ENCODE measurements around the gene SYNPO2.
"Not testable (repeated sequence)": the region's sequence is repeated elsewhere in the genome, so short reads cannot be mapped to it uniquely, and the experiment has no call there.

Gene SYNPO2

GRCh38 chr4:119046263-119046662 is 157.6 kb downstream of the SYNPO2 start:
- no peak overlapping the region for H3K4me3 ChIP-seq
- peaks cover 0 to 73% (median 38%) of the 10 kb centered on the region in 4 donors for H3K4me1 ChIP-seq
- TF ChIP-seq, protein P1, sequence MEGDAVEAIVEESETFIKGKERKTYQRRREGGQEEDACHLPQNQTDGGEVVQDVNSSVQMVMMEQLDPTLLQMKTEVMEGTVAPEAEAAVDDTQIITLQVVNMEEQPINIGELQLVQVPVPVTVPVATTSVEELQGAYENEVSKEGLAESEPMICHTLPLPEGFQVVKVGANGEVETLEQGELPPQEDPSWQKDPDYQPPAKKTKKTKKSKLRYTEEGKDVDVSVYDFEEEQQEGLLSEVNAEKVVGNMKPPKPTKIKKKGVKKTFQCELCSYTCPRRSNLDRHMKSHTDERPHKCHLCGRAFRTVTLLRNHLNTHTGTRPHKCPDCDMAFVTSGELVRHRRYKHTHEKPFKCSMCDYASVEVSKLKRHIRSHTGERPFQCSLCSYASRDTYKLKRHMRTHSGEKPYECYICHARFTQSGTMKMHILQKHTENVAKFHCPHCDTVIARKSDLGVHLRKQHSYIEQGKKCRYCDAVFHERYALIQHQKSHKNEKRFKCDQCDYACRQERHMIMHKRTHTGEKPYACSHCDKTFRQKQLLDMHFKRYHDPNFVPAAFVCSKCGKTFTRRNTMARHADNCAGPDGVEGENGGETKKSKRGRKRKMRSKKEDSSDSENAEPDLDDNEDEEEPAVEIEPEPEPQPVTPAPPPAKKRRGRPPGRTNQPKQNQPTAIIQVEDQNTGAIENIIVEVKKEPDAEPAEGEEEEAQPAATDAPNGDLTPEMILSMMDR (IDR thresholded peaks at IDR 0.05): no peak
- H3K27me3 ChIP-seq: no peaks in the 10 kb centered on the region
- no peaks in the 10 kb centered on the region for H3K9me3 ChIP-seq
- peak overlapping the region; percentile 55 to 91 for H3K27ac ChIP-seq
- DNase-seq: peak; percentile 82 to 94
- H3K36me3 ChIP-seq: no peaks in the 10 kb centered on the region
- intact Hi-C loops (cut with DNase I; ENCODE audit: low total_unique reads): loop anchor here (10.0 kb wide), 1 partner anchor 239 kb away; no protein-coding TSS in a partner anchor

- H3K27me3 ChIP-seq, H3K4me3 ChIP-seq, DNase-seq, H3K36me3 ChIP-seq, H3K9me3 ChIP-seq: not testable (repeated sequence)
- Histone ChIP-seq H3K27ac (peak overlapping the region; percentile 55 to 91), H3K4me1 (peaks cover 0 to 72% (median 37%) of the 10 kb centered on the region in 4 donors)
- intact Hi-C loops (cut with DNase I; ENCODE audit: low total_unique reads): loop anchor here (10.0 kb wide), 1 partner anchor 238 kb away; no protein-coding TSS in a partner anchor
These were observed 158.4 kb downstream of the SYNPO2 start for GRCh38 chr4:119047059-119047458.

GRCh38 chr4:119048446-119048845 is 159.8 kb downstream of the SYNPO2 start:
- TF ChIP-seq, protein P1 (IDR thresholded peaks at IDR 0.05): no peak
- Histone ChIP-seq H3K4me3 (no peak overlapping the region), H3K9me3 (no peaks in the 10 kb centered on the region), H3K4me1 (peaks cover 0 to 72% (median 41%) of the 10 kb centered on the region in 4 donors), H3K36me3 (no peaks in the 10 kb centered on the region), H3K27me3 (no peaks in the 10 kb centered on the region), H3K27ac (no peak overlapping the region)
- intact Hi-C loops (cut with DNase I; ENCODE audit: low total_unique reads): loop anchor here (10.0 kb wide), 1 partner anchor 236 kb away; no protein-coding TSS in a partner anchor
- DNase-seq: no peak

DNA sequence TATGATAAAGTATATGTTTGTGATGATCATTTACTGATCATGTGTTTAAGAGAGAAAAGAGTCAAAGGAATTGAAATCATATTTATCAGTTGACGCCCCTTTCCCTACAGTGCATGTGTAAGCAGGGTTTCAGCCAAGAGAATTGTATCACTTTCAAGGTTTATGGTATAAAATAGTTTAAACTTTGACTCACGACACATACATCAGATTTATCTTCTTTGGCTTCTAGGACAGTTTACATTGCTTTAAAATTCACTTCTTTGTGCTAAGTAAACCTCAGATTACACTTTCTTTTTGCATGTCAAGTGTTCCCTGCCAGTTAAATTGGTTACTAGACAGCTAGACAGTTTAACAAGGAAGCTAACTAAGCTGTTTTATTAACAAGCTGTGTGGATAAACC is 160.7 kb downstream of the SYNPO2 start:
- TF ChIP-seq, protein P1 (IDR thresholded peaks at IDR 0.05): no peak
- Histone ChIP-seq H3K9me3 (no peaks in the 10 kb centered on the region), H3K27ac (no peak overlapping the region), H3K27me3 (no peaks in the 10 kb centered on the region), H3K4me1 (peaks cover 0 to 66% (median 40%) of the 10 kb centered on the region in 4 donors), H3K36me3 (no peaks in the 10 kb centered on the region), H3K4me3 (no peak overlapping the region)
- intact Hi-C loops (cut with DNase I; ENCODE audit: low total_unique reads): loop anchor here (10.0 kb wide), 1 partner anchor 235 kb away; no protein-coding TSS in a partner anchor
- DNase-seq: no peak

DNA sequence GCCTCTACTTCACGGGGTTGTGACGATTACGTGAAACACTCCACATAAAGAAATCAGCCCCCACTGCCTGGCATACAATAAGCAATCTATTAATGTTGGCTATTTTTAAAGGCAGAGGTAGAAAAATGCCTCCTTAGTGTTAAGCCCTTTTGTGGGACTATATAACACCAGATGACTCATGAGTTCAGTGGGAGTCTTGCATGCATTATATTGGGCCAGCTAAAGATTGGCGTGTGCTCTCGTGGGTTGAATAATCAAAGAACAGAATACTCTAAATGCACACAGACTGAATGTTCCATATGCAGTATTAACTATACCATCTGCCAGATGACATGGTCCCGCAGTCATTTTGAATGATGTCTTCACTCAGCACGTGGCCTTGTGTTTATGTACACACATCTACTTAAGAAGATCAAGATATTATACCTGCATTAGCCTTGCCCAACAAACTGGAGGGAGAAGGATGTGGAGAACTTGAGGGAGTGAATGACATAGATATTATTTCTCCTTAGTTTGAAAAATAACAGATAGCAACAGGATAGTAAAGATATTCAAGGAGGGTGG is 162.0 kb downstream of the SYNPO2 start:
- H3K9me3 ChIP-seq: no peaks in the 10 kb centered on the region
- intact Hi-C loops (cut with DNase I; ENCODE audit: low total_unique reads): no loop called here
- H3K27ac ChIP-seq: no peak overlapping the region
- H3K36me3 ChIP-seq: no peaks in the 10 kb centered on the region
- peaks cover 0 to 56% (median 31%) of the 10 kb centered on the region in 4 donors for H3K4me1 ChIP-seq
- no peak for DNase-seq
- no peaks in the 10 kb centered on the region for H3K27me3 ChIP-seq
- H3K4me3 ChIP-seq: no peak overlapping the region
- TF ChIP-seq, protein P1 (IDR thresholded peaks at IDR 0.05): no peak

DNA sequence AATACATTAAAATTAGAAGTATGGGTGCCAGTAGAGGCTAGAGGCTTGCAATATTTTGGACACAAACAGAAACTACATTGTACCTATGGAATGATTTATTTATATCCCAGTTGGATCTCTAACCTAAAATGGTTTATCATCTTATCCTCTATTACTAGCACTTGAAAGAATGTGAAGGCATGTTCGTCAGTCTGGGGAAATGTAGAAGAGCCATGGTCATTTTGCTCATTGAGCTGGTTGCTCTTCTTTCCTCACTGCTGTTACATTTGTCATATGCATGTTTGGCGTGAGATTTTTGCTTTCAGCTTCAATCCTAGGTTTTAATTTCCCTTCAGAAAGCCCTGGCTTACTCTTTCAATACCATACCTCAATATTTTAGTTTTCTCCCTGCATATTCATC is 164.6 kb downstream of the SYNPO2 start:
- intact Hi-C loops (cut with DNase I; ENCODE audit: low total_unique reads): no loop called here
- H3K36me3 ChIP-seq: peaks cover 0 to 11% (median 8%) of the 10 kb centered on the region in 3 donors
- H3K27ac ChIP-seq: no peak overlapping the region
- H3K4me3 ChIP-seq: no peak overlapping the region
- H3K9me3 ChIP-seq: no peaks in the 10 kb centered on the region
- peaks cover 0 to 34% (median 12%) of the 10 kb centered on the region in 4 donors for H3K4me1 ChIP-seq
- no peaks in the 10 kb centered on the region for H3K27me3 ChIP-seq
- TF ChIP-seq, protein P1 (IDR thresholded peaks at IDR 0.05): no peak
- DNase-seq: no peak

Measured in tibial artery (tissue), 4 donors.